SK-N-SH (cell line): Measurements from ENCODE around the gene SLC1A2. TPM values are rescaled to one million over a fixed set of nuclear protein-coding genes. Genes with fewer than 3 reads are reported as not detected.

Experiments
- CTCF ChIA-PET: fragments of 300-600, 350-600 bp; formaldehyde crosslinking; extraction: SDS; loops from one replicate; lab custom pipeline; 2021; lab: Yijun Ruan, JAX
- POLR2A ChIA-PET: fragments of 350-600 bp; sonication (Branson Sonifier 250); formaldehyde crosslinking; extraction: SDS; loops from one replicate; lab custom pipeline; 2020; ENCODE audit warnings: antibody characterized with exemption, inconsistent platforms; lab: Yijun Ruan, JAX
- DNase-seq: peaks from one replicate; pipeline ENCODE4 v3.0.0; 2012
- H2AFZ ChIP-seq: fragments of 200-600 bp; sonication (generic); 2 replicates; pipeline ENCODE4 v1.8.1; 2016; ENCODE audit warnings: antibody characterized with exemption, mild to moderate bottlenecking, low read depth
- H3F3A ChIP-seq: fragments of 200-600 bp; sonication (generic); replicated peaks from 2 replicates; pipeline ENCODE3; 2016; ENCODE audit warnings: antibody characterized with exemption, mild to moderate bottlenecking; ENCODE audit not compliant: insufficient read depth
- H3K27ac ChIP-seq, 2 experiments: fragments of 200-500 bp in 1 of 2; fragments of 200-600 bp in 1 of 2; sonication (Bioruptor generic) in 1 of 2; sonication (generic), shearing (Covaris generic) in 1 of 2; 2 replicates each; pipeline versions ENCODE4 v1.5.1 to v1.6.1; 2014 to 2016; ENCODE audit warnings: low read depth in 2 of 2, inconsistent platforms in 1 of 2, low read length in 1 of 2, mild to moderate bottlenecking in 1 of 2, mixed read lengths in 1 of 2
- H3K27me3 ChIP-seq: fragments of 200-600 bp; sonication (generic), shearing (Covaris generic); 2 replicates; pipeline ENCODE4 v1.6.1; 2016; ENCODE audit warnings: mixed run types; ENCODE audit not compliant: insufficient read depth
- H3K36me3 ChIP-seq, 2 experiments: fragments of 200-500 bp in 1 of 2; fragments of 200-600 bp in 1 of 2; sonication (Bioruptor generic) in 1 of 2; sonication (generic) in 1 of 2; replicated peaks in 1 of 2; 2 replicates each; pipeline versions ENCODE3 to v1.5.1; 2014 to 2016; ENCODE audit warnings: low read length in 1 of 2, mild to moderate bottlenecking in 1 of 2; ENCODE audit not compliant: insufficient read depth in 2 of 2, control insufficient read depth in 1 of 2
- H3K4me1 ChIP-seq, 2 experiments: fragments of 200-500 bp in 1 of 2; fragments of 200-600 bp in 1 of 2; sonication (Bioruptor generic) in 1 of 2; sonication (generic), shearing (Covaris generic) in 1 of 2; 2 replicates each; pipeline versions ENCODE4 v1.5.1 to v1.6.1; 2014 to 2016; ENCODE audit warnings: low read depth in 1 of 2, low read length in 1 of 2, mixed run types in 1 of 2; ENCODE audit not compliant: insufficient read depth in 2 of 2, control insufficient read depth in 1 of 2
- H3K4me2 ChIP-seq: fragments of 200-600 bp; sonication (generic), shearing (Covaris generic); 2 replicates; pipeline ENCODE4 v1.6.1; 2017; ENCODE audit warnings: mixed run types
- H3K4me3 ChIP-seq, 2 experiments: fragments of 200-500 bp in 1 of 2; fragments of 200-600 bp in 1 of 2; sonication (Bioruptor generic) in 1 of 2; sonication (generic), shearing (Covaris generic) in 1 of 2; 2 replicates each; pipeline versions ENCODE4 v1.5.1 to v1.8.1; 2014 to 2016; ENCODE audit warnings: low read depth in 2 of 2, inconsistent platforms in 1 of 2, low read length in 1 of 2, mild to moderate bottlenecking in 1 of 2, mixed read lengths in 1 of 2, moderate library complexity in 1 of 2
- H3K79me2 ChIP-seq: fragments of 200-600 bp; sonication (generic); 2 replicates; pipeline ENCODE4 v1.8.1; 2017; ENCODE audit warnings: mild to moderate bottlenecking; ENCODE audit not compliant: insufficient read depth
- H3K9ac ChIP-seq: fragments of 200-600 bp; sonication (generic); 2 replicates; pipeline ENCODE4 v1.6.1; 2017; ENCODE audit warnings: mixed run types
- H3K9me2 ChIP-seq: fragments of 200-600 bp; sonication (generic); 2 replicates; pipeline ENCODE4 v1.6.1; 2017; ENCODE audit warnings: mixed run types
- H3K9me3 ChIP-seq: fragments of 200-600 bp; sonication (generic); 2 replicates; pipeline ENCODE4 v1.6.1; 2017; ENCODE audit warnings: mixed run types, mild to moderate bottlenecking, moderate library complexity
- H4K20me1 ChIP-seq: fragments of 200-600 bp; sonication (generic); 2 replicates; pipeline ENCODE4 v1.6.1; 2017; ENCODE audit warnings: mild to moderate bottlenecking, mixed run types; ENCODE audit not compliant: insufficient read depth
- CTCF ChIP-seq: fragments of 200-600 bp; sonication (generic); IDR thresholded peaks from 2 replicates; pipeline ENCODE4 v1.6.1; 2017; ENCODE audit warnings: antibody characterized with exemption, mild to moderate bottlenecking, moderate library complexity
- ELF1 ChIP-seq: IDR thresholded peaks from 2 replicates; pipeline ENCODE4 v1.4.0; 2012
- GABPA ChIP-seq: IDR thresholded peaks from 2 replicates; pipeline ENCODE4 v1.4.0; 2012; ENCODE audit warnings: low read depth, mild to moderate bottlenecking
- GATA2 ChIP-seq: sonication (generic); formaldehyde crosslinking; IDR thresholded peaks from 2 replicates; pipeline ENCODE4 v1.5.0; 2020; ENCODE audit warnings: mild to moderate bottlenecking, missing genetic modification reagents
- MAX ChIP-seq: IDR thresholded peaks from 2 replicates; pipeline ENCODE4 v1.4.0; 2012; ENCODE audit warnings: low read depth
- WGBS: methylation state at CpG from one replicate; pipeline ENCODE4 v1.1.6; 2017; ENCODE audit warnings: low lambda C conversion rate; 5-methylcytosine and 5-hydroxymethylcytosine counted together
- polyA plus RNA-seq, 3 experiments: library from polyadenylated mRNA; depleted of rRNA; stranded (reverse); fragments of >200 nt; gene quantifications; 2 replicates each; pipeline ENCODE4 v1.2.3, GENCODE V29; 2012
- TF ChIP-seq, protein P1 (sequence below): IDR thresholded peaks from 2 replicates; pipeline ENCODE4 v1.4.0; 2012; ENCODE audit warnings: low read depth, borderline replicate concordance
- TF ChIP-seq, protein P2 (sequence below): IDR thresholded peaks from 2 replicates; pipeline ENCODE4 v1.4.0; 2012; ENCODE audit warnings: low read depth, borderline replicate concordance
- TF ChIP-seq, protein P3 (sequence below): IDR thresholded peaks from 2 replicates; pipeline ENCODE4 v1.6.1; 2012; ENCODE audit warnings: mild to moderate bottlenecking, low read depth, low read length, moderate library complexity

The SLC1A2 gene
- polyA plus RNA-seq, 1 of the 3 experiments (the other 2 are of a cell fraction), result under 0.01 TPM

- 91% methylated on average over 3 of the region's 3 CpGs for WGBS
- Histone ChIP-seq H3K4me1 (peaks cover 0 to 5% of the 10 kb centered on the region in 2 experiments; a peak in 1 of 4 replicates), H3K9ac (no peak overlapping the region), H3K4me2 (no peak overlapping the region), H3K36me3 (no peaks in the 10 kb centered on the region), H2AFZ (no peak overlapping the region), H3K4me3 (no peak overlapping the region), H3K9me3 (no peaks in the 10 kb centered on the region), H4K20me1 (no peaks in the 10 kb centered on the region), H3K9me2 (no peaks in the 10 kb centered on the region), H3K27me3 (no peaks in the 10 kb centered on the region), H3F3A (peaks cover 18% of the 10 kb centered on the region), H3K27ac (no peak overlapping the region), H3K79me2 (no peaks in the 10 kb centered on the region)
- ChIA-PET CTCF (interaction anchor here (1.0 to 1.4 kb wide), 3 partner anchors 11 to 34 kb away, joined by 3 to 5 read pairs (median 4); no protein-coding TSS in a partner anchor), POLR2A (no interaction called here)
- no peak for DNase-seq
- TF ChIP-seq, protein P1, sequence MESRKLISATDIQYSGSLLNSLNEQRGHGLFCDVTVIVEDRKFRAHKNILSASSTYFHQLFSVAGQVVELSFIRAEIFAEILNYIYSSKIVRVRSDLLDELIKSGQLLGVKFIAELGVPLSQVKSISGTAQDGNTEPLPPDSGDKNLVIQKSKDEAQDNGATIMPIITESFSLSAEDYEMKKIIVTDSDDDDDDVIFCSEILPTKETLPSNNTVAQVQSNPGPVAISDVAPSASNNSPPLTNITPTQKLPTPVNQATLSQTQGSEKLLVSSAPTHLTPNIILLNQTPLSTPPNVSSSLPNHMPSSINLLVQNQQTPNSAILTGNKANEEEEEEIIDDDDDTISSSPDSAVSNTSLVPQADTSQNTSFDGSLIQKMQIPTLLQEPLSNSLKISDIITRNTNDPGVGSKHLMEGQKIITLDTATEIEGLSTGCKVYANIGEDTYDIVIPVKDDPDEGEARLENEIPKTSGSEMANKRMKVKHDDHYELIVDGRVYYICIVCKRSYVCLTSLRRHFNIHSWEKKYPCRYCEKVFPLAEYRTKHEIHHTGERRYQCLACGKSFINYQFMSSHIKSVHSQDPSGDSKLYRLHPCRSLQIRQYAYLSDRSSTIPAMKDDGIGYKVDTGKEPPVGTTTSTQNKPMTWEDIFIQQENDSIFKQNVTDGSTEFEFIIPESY, result no peak
- no peak for TF ChIP-seq CTCF
- TF ChIP-seq GATA2 (CRISPR knock-in tag), result no peak
- TF ChIP-seq, protein P2, sequence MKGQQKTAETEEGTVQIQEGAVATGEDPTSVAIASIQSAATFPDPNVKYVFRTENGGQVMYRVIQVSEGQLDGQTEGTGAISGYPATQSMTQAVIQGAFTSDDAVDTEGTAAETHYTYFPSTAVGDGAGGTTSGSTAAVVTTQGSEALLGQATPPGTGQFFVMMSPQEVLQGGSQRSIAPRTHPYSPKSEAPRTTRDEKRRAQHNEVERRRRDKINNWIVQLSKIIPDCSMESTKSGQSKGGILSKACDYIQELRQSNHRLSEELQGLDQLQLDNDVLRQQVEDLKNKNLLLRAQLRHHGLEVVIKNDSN, result no peak
- TF ChIP-seq MAX, result no peak
- TF ChIP-seq GABPA, result no peak
- no peak for TF ChIP-seq ELF1
- TF ChIP-seq, protein P3, sequence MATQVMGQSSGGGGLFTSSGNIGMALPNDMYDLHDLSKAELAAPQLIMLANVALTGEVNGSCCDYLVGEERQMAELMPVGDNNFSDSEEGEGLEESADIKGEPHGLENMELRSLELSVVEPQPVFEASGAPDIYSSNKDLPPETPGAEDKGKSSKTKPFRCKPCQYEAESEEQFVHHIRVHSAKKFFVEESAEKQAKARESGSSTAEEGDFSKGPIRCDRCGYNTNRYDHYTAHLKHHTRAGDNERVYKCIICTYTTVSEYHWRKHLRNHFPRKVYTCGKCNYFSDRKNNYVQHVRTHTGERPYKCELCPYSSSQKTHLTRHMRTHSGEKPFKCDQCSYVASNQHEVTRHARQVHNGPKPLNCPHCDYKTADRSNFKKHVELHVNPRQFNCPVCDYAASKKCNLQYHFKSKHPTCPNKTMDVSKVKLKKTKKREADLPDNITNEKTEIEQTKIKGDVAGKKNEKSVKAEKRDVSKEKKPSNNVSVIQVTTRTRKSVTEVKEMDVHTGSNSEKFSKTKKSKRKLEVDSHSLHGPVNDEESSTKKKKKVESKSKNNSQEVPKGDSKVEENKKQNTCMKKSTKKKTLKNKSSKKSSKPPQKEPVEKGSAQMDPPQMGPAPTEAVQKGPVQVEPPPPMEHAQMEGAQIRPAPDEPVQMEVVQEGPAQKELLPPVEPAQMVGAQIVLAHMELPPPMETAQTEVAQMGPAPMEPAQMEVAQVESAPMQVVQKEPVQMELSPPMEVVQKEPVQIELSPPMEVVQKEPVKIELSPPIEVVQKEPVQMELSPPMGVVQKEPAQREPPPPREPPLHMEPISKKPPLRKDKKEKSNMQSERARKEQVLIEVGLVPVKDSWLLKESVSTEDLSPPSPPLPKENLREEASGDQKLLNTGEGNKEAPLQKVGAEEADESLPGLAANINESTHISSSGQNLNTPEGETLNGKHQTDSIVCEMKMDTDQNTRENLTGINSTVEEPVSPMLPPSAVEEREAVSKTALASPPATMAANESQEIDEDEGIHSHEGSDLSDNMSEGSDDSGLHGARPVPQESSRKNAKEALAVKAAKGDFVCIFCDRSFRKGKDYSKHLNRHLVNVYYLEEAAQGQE, result no peak
Observed at GRCh38 chr11:35340071-35340470, 79.3 kb downstream of the SLC1A2 start.
